Neuronal stem cell (in vitro differentiated cells): ENCODE measurements around the gene KLHL5.

Source experiments
- DNase-seq: peaks from one replicate; pipeline ENCODE4 v3.0.0-alpha.2; 2013; ENCODE audit warnings: low spot score
- H2AFZ ChIP-seq: one replicate; pipeline ENCODE4 v1.6.1; 2013; ENCODE audit warnings: mild to moderate bottlenecking, low read length, inconsistent platforms
- H2AK5ac ChIP-seq: 2 replicates; pipeline ENCODE4 v1.6.1; 2013; ENCODE audit warnings: low read depth, mild to moderate bottlenecking, inconsistent platforms, low read length, moderate library complexity, mixed read lengths
- H2BK120ac ChIP-seq: 2 replicates; pipeline ENCODE4 v1.6.1; 2013; ENCODE audit warnings: low read depth, mild to moderate bottlenecking, inconsistent platforms, low read length, moderate library complexity, mixed read lengths
- H2BK12ac ChIP-seq: one replicate; pipeline ENCODE4 v1.6.1; 2013; ENCODE audit warnings: low read length, inconsistent platforms
- H2BK15ac ChIP-seq: 2 replicates; pipeline ENCODE4 v1.6.1; 2013; ENCODE audit warnings: mild to moderate bottlenecking, low read length, inconsistent platforms, mixed read lengths
- H2BK5ac ChIP-seq: one replicate; pipeline ENCODE4 v1.6.1; 2013; ENCODE audit warnings: inconsistent platforms, mild to moderate bottlenecking, low read length, moderate library complexity
- H3K14ac ChIP-seq: one replicate; pipeline ENCODE4 v1.6.1; 2013; ENCODE audit warnings: low read length, inconsistent platforms
- H3K18ac ChIP-seq: 2 replicates; pipeline ENCODE4 v1.6.1; 2013; ENCODE audit warnings: low read length, inconsistent platforms
- H3K23ac ChIP-seq: 2 replicates; pipeline ENCODE4 v1.6.1; 2013; ENCODE audit warnings: low read depth, mild to moderate bottlenecking, mixed read lengths, low read length, inconsistent platforms; ENCODE audit not compliant: poor library complexity
- H3K27ac ChIP-seq: replicated peaks from 3 replicates; pipeline ENCODE4 v1.5.1; 2013; ENCODE audit warnings: low read length, inconsistent platforms
- H3K27me3 ChIP-seq, 3 experiments: 2 replicates each; pipeline ENCODE4 v1.6.1; 2013; ENCODE audit warnings: low read length in 3 of 3, mild to moderate bottlenecking in 2 of 3, inconsistent platforms in 1 of 3, low read depth in 1 of 3, mixed read lengths in 1 of 3, moderate library complexity in 1 of 3; ENCODE audit not compliant: control insufficient read depth in 3 of 3, insufficient read depth in 3 of 3
- H3K36me3 ChIP-seq, 2 donors: replicated peaks in 1 of 2; 2 replicates each; pipeline ENCODE4 v1.6.1; 2013; ENCODE audit warnings: low read length in 2 of 2; ENCODE audit not compliant: control insufficient read depth in 2 of 2, insufficient read depth in 2 of 2
- H3K4ac ChIP-seq: 2 replicates; pipeline ENCODE4 v1.6.1; 2013; ENCODE audit warnings: inconsistent platforms, mild to moderate bottlenecking, low read length, moderate library complexity
- H3K4me1 ChIP-seq, 2 donors: 1 replicate in 1 of 2; 2 replicates in 1 of 2; pipeline ENCODE4 v1.6.1; 2013; ENCODE audit warnings: low read length in 2 of 2, low read depth in 1 of 2; ENCODE audit not compliant: control insufficient read depth in 2 of 2, insufficient read depth in 1 of 2
- H3K4me2 ChIP-seq: one replicate; pipeline ENCODE4 v1.6.1; 2013; ENCODE audit warnings: mild to moderate bottlenecking, low read length, inconsistent platforms; ENCODE audit not compliant: insufficient read depth, poor library complexity, severe bottlenecking
- H3K4me3 ChIP-seq, 2 donors: 2 replicates each; pipeline ENCODE4 v1.5.1; 2013; ENCODE audit warnings: low read length in 2 of 2, mild to moderate bottlenecking in 2 of 2, inconsistent platforms in 1 of 2, moderate library complexity in 1 of 2
- H3K79me1 ChIP-seq: one replicate; pipeline ENCODE4 v1.6.1; 2013; ENCODE audit warnings: low read depth, mild to moderate bottlenecking, inconsistent platforms, low read length, moderate library complexity
- H3K9ac ChIP-seq: one replicate; pipeline ENCODE4 v1.6.1; 2013; ENCODE audit warnings: mild to moderate bottlenecking, low read depth, low read length, inconsistent platforms; ENCODE audit not compliant: poor library complexity
- H3K9me3 ChIP-seq, 2 donors: replicated peaks in 1 of 2; 2 replicates each; pipeline versions ENCODE3 to v1.6.1; 2013; ENCODE audit warnings: low read length in 2 of 2, mild to moderate bottlenecking in 2 of 2, inconsistent platforms in 1 of 2, low read depth in 1 of 2, mixed read lengths in 1 of 2, moderate library complexity in 1 of 2; ENCODE audit not compliant: control insufficient read depth in 2 of 2, insufficient read depth in 1 of 2
- H4K8ac ChIP-seq: one replicate; pipeline ENCODE4 v1.6.1; 2013; ENCODE audit warnings: low read depth, mild to moderate bottlenecking, inconsistent platforms, low read length, moderate library complexity
- H4K91ac ChIP-seq: one replicate; pipeline ENCODE4 v1.6.1; 2013; ENCODE audit warnings: low read length, low read depth, mild to moderate bottlenecking, inconsistent platforms; ENCODE audit not compliant: poor library complexity
- WGBS, 2 donors: extraction: QIAGEN DNeasy Blood & Tissue Kit; methylation state at CpG; one replicate each; pipeline ENCODE4 v1.1.7; 2013; ENCODE audit warnings: missing lambda C conversion rate in 2 of 2, mixed read lengths in 1 of 2; ENCODE audit not compliant: insufficient read length in 2 of 2, insufficient replicate concordance in 1 of 2; ENCODE audit errors: extremely low coverage in 2 of 2; 5-methylcytosine and 5-hydroxymethylcytosine counted together

The KLHL5 gene

DNA sequence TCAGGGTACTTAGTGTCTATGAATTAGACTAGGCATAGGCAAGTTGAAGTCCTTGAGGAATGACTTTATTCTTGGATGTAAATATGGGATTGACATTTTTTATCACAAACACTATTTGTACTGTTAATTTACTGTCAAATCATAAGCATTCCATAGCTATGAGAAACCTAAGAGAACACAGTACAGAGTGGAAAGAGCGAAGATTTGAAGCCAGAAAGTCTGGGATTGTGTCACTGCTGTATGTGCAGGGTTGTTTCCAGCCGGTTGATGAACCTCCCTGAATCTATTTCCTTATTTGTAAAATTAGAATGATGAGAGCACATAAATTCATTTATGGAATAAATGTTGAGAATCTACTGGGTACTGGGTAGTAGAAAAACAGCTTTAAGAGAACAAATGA is 14.4 kb upstream of the KLHL5 start:
- Histone ChIP-seq H3K4ac (no peak overlapping the region), H2BK5ac (no peak overlapping the region), H2AK5ac (no peak overlapping the region), H3K18ac (no peak overlapping the region), H2AFZ (no peak overlapping the region), H3K23ac (no peak overlapping the region), H4K91ac (no peak overlapping the region), H3K36me3 (no peaks in the 10 kb centered on the region), H3K9ac (no peak overlapping the region), H3K4me3 (no peak overlapping the region), H2BK12ac (no peak overlapping the region), H3K14ac (no peak overlapping the region), H3K9me3 (no peaks in the 10 kb centered on the region), H2BK120ac (no peak overlapping the region), H2BK15ac (no peak overlapping the region), H3K4me2 (no peak overlapping the region), H3K27me3 (no peaks in the 10 kb centered on the region), H3K79me1 (peaks cover 4% of the 10 kb centered on the region), H4K8ac (no peak overlapping the region), H3K27ac (no peak overlapping the region), H3K4me1 (peaks cover 3 to 6% of the 10 kb centered on the region in 2 donors)
- DNase-seq: no peak
- WGBS, 2 donors: no CpG with 5 or more reads among the region's 2 CpGs

- Histone ChIP-seq H2AFZ (no peak overlapping the region), H3K79me1 (peaks cover 4% of the 10 kb centered on the region), H3K4me2 (no peak overlapping the region), H3K14ac (no peak overlapping the region), H3K4ac (no peak overlapping the region), H3K9me3 (no peaks in the 10 kb centered on the region), H2BK15ac (no peak overlapping the region), H3K27me3 (no peaks in the 10 kb centered on the region), H2AK5ac (no peak overlapping the region), H3K18ac (no peak overlapping the region), H2BK120ac (no peak overlapping the region), H2BK5ac (no peak overlapping the region), H3K27ac (no peak overlapping the region), H4K8ac (no peak overlapping the region), H3K36me3 (no peaks in the 10 kb centered on the region), H3K9ac (no peak overlapping the region), H2BK12ac (no peak overlapping the region), H3K4me3 (no peak overlapping the region), H3K23ac (no peak overlapping the region), H4K91ac (no peak overlapping the region), H3K4me1 (peaks cover 3 to 4% of the 10 kb centered on the region in 2 donors)
- no peak for DNase-seq
- WGBS, 2 donors: no CpG with 5 or more reads among the region's 1 CpG
Observed at GRCh38 chr4:39048311-39048710, 13.7 kb upstream of the KLHL5 start.

DNA sequence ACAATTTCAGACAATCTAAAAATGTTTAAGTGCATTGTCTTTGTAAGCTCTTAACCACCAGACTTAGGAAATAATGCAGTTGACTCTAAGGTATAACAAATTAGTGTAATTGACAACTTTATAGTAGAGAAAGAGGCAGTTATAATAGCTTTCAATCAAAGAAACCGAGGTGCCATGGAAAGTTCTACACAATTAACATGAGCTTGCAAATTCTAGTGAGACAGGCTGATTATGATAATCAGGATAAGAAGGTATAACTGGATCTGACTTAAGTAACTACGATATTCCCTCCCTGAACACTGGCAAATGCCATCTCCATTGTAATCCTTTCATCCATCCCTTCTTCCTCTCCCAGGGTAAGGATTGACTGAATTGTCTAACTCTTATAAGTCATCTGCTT is 11.4 kb upstream of the KLHL5 start:
- no peak overlapping the region for H3K14ac ChIP-seq
- no peak overlapping the region for H2AFZ ChIP-seq
- H3K27ac ChIP-seq: no peak overlapping the region
- H3K9ac ChIP-seq: no peak overlapping the region
- H2BK120ac ChIP-seq: no peak overlapping the region
- H3K18ac ChIP-seq: no peak overlapping the region
- H3K4me1 ChIP-seq: peaks cover 0 to 4% of the 10 kb centered on the region in 2 donors
- H2BK15ac ChIP-seq: no peak overlapping the region
- no peaks in the 10 kb centered on the region for H3K36me3 ChIP-seq
- no peak overlapping the region for H4K8ac ChIP-seq
- H3K23ac ChIP-seq: no peak overlapping the region
- no peak overlapping the region for H3K4ac ChIP-seq
- H2BK12ac ChIP-seq: no peak overlapping the region
- H3K27me3 ChIP-seq: no peaks in the 10 kb centered on the region
- H3K9me3 ChIP-seq: no peaks in the 10 kb centered on the region
- H2AK5ac ChIP-seq: no peak overlapping the region
- no CpG with 5 or more reads among the region's 2 CpGs for WGBS, 2 donors
- H4K91ac ChIP-seq: no peak overlapping the region
- H3K4me3 ChIP-seq: no peak overlapping the region
- H2BK5ac ChIP-seq: no peak overlapping the region
- DNase-seq: no peak
- no peak overlapping the region for H3K4me2 ChIP-seq
- peaks cover 4% of the 10 kb centered on the region for H3K79me1 ChIP-seq

DNA sequence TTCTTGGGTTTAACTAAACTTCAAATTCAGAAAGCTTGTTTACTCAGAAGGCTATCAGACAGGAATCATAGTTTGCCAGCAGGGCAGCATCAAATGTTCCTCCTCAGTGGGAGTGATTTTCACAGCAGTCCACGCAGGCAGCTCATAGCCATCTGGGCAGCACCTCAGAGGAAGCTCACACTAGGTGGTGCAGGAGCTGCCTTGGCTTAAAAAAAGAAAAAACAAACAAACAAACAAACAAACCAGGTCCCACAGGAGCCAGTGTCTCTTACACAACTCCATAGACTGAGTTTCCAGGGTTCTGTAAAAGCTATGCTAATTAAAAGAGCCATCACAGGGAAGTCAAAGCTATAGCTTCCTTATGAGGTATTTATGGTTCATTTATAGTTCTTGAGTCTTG is 10.5 kb upstream of the KLHL5 start:
- H3K27me3 ChIP-seq: no peaks in the 10 kb centered on the region
- H3K18ac ChIP-seq: no peak overlapping the region
- H4K91ac ChIP-seq: no peak overlapping the region
- H4K8ac ChIP-seq: no peak overlapping the region
- no CpG with 5 or more reads among the region's 1 CpG for WGBS, 2 donors
- no peak overlapping the region for H3K4ac ChIP-seq
- no peak overlapping the region for H3K4me3 ChIP-seq
- no peak for DNase-seq
- H2AFZ ChIP-seq: no peak overlapping the region
- H3K9ac ChIP-seq: no peak overlapping the region
- no peak overlapping the region for H2BK5ac ChIP-seq
- H3K14ac ChIP-seq: no peak overlapping the region
- no peaks in the 10 kb centered on the region for H3K36me3 ChIP-seq
- H3K23ac ChIP-seq: no peak overlapping the region
- peaks cover 4% of the 10 kb centered on the region for H3K79me1 ChIP-seq
- no peaks in the 10 kb centered on the region for H3K9me3 ChIP-seq
- H3K4me2 ChIP-seq: no peak overlapping the region
- peaks cover 0 to 4% of the 10 kb centered on the region in 2 donors for H3K4me1 ChIP-seq
- H2BK120ac ChIP-seq: no peak overlapping the region
- no peak overlapping the region for H2BK12ac ChIP-seq
- H3K27ac ChIP-seq: no peak overlapping the region
- no peak overlapping the region for H2BK15ac ChIP-seq
- H2AK5ac ChIP-seq: no peak overlapping the region
